NCI-H2171 treated with DMSO at 0.1 percent for 48 hours (cell line): ENCODE results near the gene SCN11A.

ENCODE experiments used
- DNase-seq: peaks from one replicate; lab custom pipeline; 2025; lab: John Stamatoyannopoulos, UW

SCN11A gene

GRCh38 chr3:39051649-39052561 is at the start of gene SCN11A, which contains the start of gene WDR48:
Gene SCN11A (minus strand): TSS chr3:39051944. CDS start chr3:38950362, 101,582 bp downstream.
Gene WDR48 (plus strand): TSS chr3:39052016. CDS start chr3:39052026, 10 bp downstream.
- DNase-seq, result peak; percentile 81

- no peak for DNase-seq
These were observed 49.4 kb upstream of the SCN11A start for GRCh38 chr3:39101022-39101689.

- DNase-seq, result no peak
These were observed 48.7 kb upstream of the SCN11A start for GRCh38 chr3:39100500-39100886.

DNA sequence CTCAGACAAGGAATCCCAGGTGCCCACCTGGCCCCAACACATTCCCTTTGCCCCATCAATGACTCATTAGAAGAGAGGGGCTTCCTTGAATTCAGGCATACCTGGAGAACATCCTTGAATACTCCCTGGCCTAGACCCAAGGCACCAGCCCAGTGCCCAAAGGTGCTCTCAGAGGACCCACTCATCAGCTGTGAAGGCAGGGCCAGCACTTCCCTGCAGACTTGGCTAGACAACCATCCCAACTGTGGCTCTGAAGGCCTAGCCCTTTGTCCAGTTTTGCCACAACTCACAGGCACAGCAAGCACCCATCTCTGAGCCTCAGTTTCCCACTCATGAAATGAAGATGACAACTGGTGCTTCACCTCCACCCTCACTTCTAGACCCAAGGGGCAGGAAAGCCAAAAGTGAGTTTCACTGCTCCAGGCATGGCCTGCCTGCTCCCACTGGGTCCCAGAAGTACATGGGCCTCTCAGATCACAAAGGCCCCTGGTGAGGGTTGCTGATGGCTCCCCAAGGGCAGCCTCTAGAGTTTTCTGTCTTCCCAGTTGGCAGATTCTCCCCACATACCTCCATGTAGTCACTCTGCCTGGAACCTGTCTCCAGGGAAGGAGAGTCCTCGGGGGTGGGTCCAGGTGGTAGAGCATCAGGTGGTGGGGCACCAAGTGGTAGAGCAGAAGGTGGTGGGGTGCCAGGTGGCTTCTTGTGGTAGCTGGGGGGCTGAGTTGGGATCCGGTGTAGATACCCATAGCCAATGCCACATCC is 48.2 kb upstream of the SCN11A start:
- no peak for DNase-seq

DNA sequence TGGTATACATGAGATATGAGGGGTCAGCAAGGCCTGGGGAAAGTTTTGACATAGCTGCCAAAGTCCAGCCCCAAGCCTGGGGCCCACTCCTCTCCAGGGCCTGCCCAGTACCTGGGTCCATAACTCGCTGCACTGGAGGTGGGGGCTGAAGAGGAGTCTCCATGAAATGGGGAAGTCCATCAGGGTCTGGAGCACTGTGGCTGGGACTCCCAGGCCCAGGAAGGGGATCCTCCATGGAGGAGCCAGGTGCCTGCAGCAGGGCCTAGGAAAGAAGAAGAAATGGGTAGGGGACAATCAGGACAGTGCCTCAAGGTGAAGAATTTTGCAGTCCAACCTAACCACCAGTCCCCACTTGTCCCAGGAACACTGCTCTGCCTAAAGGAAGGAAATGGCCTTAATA is 47.5 kb upstream of the SCN11A start:
- DNase-seq, result no peak

DNA sequence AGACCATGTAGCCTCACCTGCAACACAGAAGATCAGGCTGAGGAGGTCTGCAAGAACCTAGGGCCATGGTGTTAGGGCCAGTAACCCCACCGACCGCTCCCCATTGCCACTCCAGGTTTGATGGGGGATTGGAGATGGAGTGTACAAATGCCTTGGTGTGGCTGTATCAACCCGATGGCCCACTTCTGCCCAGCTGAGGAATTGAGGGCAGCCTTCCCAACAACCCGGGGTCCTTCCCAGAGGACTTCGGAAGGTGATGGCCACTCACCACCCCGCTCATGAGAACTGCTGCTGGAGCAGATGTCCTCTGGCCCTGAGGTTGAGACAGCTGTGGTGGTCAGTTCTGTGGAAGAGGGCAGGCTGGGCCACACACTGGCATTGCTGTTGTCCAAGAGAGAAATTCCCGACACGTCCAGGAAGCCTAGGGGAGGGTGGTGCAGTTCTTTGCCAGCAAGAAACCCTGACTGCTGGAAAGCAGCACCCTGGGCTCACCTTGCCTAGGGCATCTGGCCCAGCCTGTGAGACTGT is 46.8 kb upstream of the SCN11A start:
- DNase-seq, result no peak

DNA sequence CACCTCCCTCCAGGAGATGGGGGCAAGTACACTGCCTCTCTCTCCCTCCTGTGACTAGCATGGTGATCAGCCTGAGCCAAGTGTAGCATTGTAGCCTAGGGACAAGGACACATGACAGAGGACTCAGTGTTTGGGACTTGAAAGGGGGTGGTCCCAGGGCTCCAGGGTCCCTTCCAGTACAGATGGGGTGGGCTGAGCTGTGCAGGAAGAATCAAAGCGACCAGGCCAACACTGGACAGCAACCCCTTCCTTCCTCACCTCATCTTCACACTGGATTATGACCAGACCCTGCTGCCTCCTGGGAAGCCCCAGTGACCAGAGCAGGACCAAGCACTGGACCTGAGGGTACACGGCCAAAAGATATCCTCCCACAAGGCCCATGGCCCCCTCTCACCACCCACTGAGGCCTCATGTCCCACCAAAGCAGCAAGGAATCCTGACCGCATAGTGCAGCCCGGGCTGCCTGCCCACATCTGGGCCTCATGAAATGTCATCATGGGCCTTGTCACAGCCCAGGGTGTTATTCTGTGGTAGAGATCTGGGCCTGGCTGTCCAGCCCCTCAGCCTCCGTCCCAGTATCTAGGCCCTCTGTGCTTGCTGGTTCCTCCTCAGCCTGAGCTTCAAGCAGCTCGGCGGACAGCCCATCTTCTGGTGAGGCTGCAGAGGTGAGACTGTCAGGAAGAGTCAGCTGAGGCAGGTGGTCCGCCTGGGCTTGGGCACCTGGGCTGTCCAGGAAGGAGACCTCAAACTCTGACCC is 46.1 kb upstream of the SCN11A start:
- DNase-seq, result no peak

DNA sequence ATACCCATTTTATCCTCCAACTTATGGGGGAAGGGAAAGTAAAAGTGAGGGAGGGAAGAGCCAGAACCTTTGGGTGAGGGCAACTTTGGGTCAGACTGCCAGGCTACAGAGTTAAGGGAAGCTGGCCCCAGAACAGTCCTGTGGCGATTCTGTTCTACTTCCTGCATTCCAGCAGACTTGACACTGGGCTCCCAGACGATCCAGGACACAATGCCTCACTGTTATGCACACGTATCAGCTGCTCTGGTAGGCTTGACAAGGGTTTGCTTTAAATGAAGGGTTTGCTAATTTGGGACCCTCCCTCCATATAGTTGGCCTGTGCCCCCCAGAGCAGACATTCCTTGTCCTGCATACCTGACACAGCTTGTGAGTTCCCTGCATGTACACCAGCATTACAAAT is 45.0 kb upstream of the SCN11A start:
- no peak for DNase-seq

- DNase-seq, result no peak
These were observed 44.0 kb upstream of the SCN11A start for GRCh38 chr3:39095778-39096177.

DNA sequence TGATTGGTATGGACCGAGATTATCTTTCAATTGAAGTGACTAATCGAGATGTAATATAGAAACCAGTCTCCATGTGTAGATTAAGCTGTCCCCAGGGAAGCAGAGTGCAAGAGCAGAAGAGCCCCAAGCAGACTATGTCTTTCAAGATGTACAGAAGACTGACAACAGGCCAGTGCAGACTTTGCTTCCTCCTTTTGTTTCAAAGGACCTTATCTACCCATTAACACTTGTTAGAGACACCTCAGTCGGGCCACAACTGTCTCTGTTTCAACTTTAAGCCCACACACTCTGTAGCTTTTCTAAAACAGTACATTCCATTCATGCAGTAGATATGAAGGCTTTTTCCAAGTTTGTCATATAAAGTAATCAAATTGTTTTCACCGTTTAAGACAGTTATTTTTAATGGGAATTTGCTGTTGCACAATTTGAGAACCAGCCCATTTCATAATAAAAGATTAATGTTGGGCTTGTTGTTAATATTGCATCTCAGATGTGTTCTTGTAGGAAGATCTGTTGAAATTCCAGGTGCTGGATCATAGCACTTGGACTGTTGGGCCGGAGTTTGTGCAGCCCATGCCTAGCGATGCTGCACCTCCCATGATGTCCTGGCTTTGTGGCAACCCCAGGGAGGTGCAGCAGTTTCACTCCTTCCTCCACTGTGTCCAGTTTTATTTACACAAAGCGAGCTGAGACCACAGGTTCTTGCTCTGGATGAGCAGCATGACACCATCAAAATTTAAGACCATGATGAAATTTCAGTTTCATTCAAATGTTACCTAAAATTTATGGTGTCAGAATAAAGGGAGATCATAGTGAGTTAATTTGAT is 43.3 kb upstream of the SCN11A start:
- DNase-seq, result no peak

DNA sequence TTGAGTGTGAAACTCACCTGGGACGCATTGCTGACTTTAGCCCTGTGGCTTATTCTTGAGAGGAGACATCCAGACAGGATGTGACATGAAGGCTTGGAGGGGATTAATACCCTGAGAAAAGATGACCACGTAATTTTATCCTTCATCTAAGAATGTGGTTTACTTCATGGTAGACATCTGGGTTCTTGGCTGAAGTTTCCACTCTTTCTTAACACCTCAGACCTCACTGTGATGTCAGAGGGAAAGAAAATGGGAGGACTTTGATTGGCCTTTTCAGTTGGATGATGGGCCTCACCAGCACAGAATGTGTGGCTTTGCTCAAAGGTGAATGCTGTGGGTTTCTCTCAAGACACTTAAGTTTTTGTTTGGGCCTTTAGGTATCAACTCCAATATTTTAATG is 39.2 kb upstream of the SCN11A start:
- DNase-seq, result no peak

- no peak for DNase-seq
These were observed 37.1 kb upstream of the SCN11A start for GRCh38 chr3:39088889-39089288.

GRCh38 chr3:39088456-39088855 is 36.7 kb upstream of the SCN11A start:
- no peak for DNase-seq

GRCh38 chr3:39086144-39086543 is 34.4 kb upstream of the SCN11A start:
- DNase-seq, result no peak

GRCh38 chr3:39082666-39083313 is 31.0 kb upstream of the SCN11A start:
- DNase-seq, result no peak

DNA sequence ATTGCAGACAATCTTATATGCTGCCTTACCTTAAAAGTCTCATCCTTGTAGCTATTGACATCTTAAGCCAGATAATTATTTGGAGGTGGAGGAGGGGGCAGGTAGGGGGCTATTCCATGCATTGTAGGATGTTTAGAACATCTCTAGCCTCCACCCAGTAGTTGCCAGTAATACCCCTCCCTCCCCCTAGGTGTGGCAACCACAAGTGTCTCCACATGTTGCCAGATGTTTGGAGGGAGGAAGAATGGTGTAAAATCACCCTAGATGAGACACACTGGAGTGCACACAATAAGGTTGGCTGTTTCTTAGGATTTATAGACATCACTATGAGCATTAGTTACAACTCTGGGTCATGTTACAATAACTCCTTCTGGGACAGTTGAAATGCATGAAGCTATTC is 28.3 kb upstream of the SCN11A start:
- no peak for DNase-seq

DNA sequence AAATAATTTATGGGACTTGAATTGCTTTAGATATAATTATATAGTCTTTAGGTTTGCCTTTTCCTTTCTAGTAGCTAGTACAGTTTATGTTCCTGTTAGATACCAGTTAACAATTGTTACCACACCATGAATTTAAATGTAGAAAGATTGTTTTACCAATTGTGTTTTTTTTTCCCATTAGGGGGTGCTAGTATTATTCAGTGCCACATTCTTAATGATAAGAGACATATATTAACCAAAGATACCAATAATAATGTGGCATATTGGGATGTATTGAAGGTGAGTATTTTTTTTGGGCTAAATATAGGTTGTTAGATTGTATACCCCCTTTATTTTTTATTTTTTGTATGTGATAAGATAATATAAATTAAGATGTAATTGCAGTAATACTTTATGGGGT is 27.8 kb upstream of the SCN11A start:
- DNase-seq, result no peak

DNA sequence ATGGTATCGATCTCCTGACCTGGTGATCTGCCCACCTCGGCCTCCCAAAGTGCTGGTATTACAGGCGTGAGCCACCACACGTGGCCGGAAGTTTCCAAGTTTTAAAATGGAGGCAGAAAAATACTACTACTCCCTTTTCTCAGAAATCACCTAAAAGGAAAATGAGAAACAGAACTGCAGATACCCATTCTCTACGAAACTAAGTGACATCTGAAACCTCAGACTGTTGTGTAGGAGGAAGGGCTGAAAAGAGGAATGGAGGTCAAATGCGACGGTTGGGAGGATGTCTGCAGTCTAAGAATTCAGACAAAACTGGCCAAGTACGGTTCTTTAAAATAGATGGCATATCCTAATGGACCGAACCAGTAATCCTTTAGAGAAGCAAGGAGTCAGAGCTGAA is 24.2 kb upstream of the SCN11A start:
- no peak for DNase-seq

GRCh38 chr3:39068556-39068955 is 16.8 kb upstream of the SCN11A start:
- DNase-seq, result no peak

- DNase-seq, result no peak
These were observed 15.5 kb upstream of the SCN11A start for GRCh38 chr3:39067286-39067685.
